HepG2 (cell line): Measurements from ENCODE around the gene BUD23. TPM values are rescaled to one million over a fixed set of nuclear protein-coding genes. Genes with fewer than 3 reads are reported as not detected.
A peak's percentile ranks its signal among the peaks of the same experiment; 100 is the strongest.

Experiments used
- DPF2 ChIP-seq: sonication (generic); formaldehyde crosslinking; IDR thresholded peaks from 2 replicates; pipeline ENCODE4 v1.4.0; 2020; ENCODE audit warnings: mild to moderate bottlenecking, low read depth, missing genetic modification reagents, borderline replicate concordance
- EEA1 ChIP-seq: sonication (generic); formaldehyde crosslinking; IDR thresholded peaks from 2 replicates; pipeline ENCODE4 v1.5.1; 2020; ENCODE audit warnings: mild to moderate bottlenecking, missing genetic modification reagents, borderline replicate concordance
- EP300 ChIP-seq, 3 experiments: sonication (generic) in 1 of 3; formaldehyde crosslinking in 1 of 3; IDR thresholded peaks; 2 replicates each; pipeline versions ENCODE4 v1.5.1 to v1.6.1; 2011 to 2020; ENCODE audit warnings: low read depth in 2 of 3, low read length in 2 of 3, borderline replicate concordance in 1 of 3, improper control_type of control experiment in 1 of 3, mild to moderate bottlenecking in 1 of 3, missing genetic modification reagents in 1 of 3, moderate library complexity in 1 of 3
- FOXJ3 ChIP-seq: sonication (generic); formaldehyde crosslinking; IDR thresholded peaks from 2 replicates; pipeline ENCODE4 v1.4.0; 2020; ENCODE audit warnings: missing genetic modification reagents, mild to moderate bottlenecking, borderline replicate concordance
- HDAC2 ChIP-seq: sonication (generic); formaldehyde crosslinking; IDR thresholded peaks from 2 replicates; pipeline ENCODE4 v1.4.0; 2020; ENCODE audit warnings: missing genetic modification reagents
- HDAC6 ChIP-seq: fragments of 200-600 bp; sonication (generic); IDR thresholded peaks from 2 replicates; pipeline ENCODE4 v1.7.0; 2017; ENCODE audit warnings: mild to moderate bottlenecking, antibody characterized with exemption, low read length, low read depth
- IKZF4 ChIP-seq: sonication (generic); formaldehyde crosslinking; IDR thresholded peaks from 2 replicates; pipeline ENCODE4 v1.5.1; 2020; ENCODE audit warnings: borderline replicate concordance, mild to moderate bottlenecking, low read depth, missing genetic modification reagents; ENCODE audit errors: not compliant biosample characterization
- NR2F1 ChIP-seq, 2 experiments: fragments of 450-650 bp in 1 of 2; formaldehyde crosslinking in 1 of 2; IDR thresholded peaks; 2 replicates each; pipeline versions ENCODE4 v1.5.0 to v1.6.1; 2016 to 2020; ENCODE audit warnings: mild to moderate bottlenecking in 1 of 2, missing compliant biosample characterization in 1 of 2, missing genetic modification reagents in 1 of 2, moderate library complexity in 1 of 2
- NR2F6 ChIP-seq, 2 experiments: IDR thresholded peaks; 2 replicates each; pipeline ENCODE4 v1.6.1; 2016; ENCODE audit warnings: antibody characterized with exemption in 1 of 2, mild to moderate bottlenecking in 1 of 2
- PHF5A ChIP-seq: IDR thresholded peaks from one replicate; pipeline ENCODE4 v1.6.1; 2018; ENCODE audit warnings: low read depth, missing genetic modification reagents; ENCODE audit not compliant: unreplicated experiment
- RXRA ChIP-seq: sonication (generic); formaldehyde crosslinking; IDR thresholded peaks from 2 replicates; pipeline ENCODE4 v1.5.1; 2020; ENCODE audit warnings: missing genetic modification reagents
- SALL1 ChIP-seq: sonication (generic); formaldehyde crosslinking; IDR thresholded peaks from 2 replicates; pipeline ENCODE4 v1.8.0; 2022; ENCODE audit warnings: mild to moderate bottlenecking, missing genetic modification reagents
- SNAI1 ChIP-seq: sonication (generic); formaldehyde crosslinking; IDR thresholded peaks from 2 replicates; pipeline ENCODE4 v1.5.0; 2020; ENCODE audit warnings: mild to moderate bottlenecking, missing genetic modification reagents, borderline replicate concordance
- ZBTB7B ChIP-seq: sonication (generic); formaldehyde crosslinking; IDR thresholded peaks from 2 replicates; pipeline ENCODE4 v1.4.0; 2020; ENCODE audit warnings: missing genetic modification reagents
- ZNF136 ChIP-seq: sonication (generic); formaldehyde crosslinking; IDR thresholded peaks from 2 replicates; pipeline ENCODE4 v1.8.1; 2022; ENCODE audit warnings: low read depth, mild to moderate bottlenecking, moderate library complexity, missing genetic modification reagents
- ZNF292 ChIP-seq: sonication (generic); formaldehyde crosslinking; IDR thresholded peaks from 2 replicates; pipeline ENCODE4 v1.8.1; 2022; ENCODE audit warnings: mild to moderate bottlenecking, low read depth, missing genetic modification reagents, borderline replicate concordance
- ZNF350 ChIP-seq: sonication (generic); formaldehyde crosslinking; IDR thresholded peaks from 2 replicates; pipeline ENCODE4 v1.4.0; 2020; ENCODE audit warnings: mild to moderate bottlenecking, low read depth, missing genetic modification reagents, borderline replicate concordance
- ZNF549 ChIP-seq: sonication (generic); formaldehyde crosslinking; IDR thresholded peaks from 2 replicates; pipeline ENCODE4 v1.5.0; 2020; ENCODE audit warnings: missing genetic modification reagents
- ZNF660 ChIP-seq: sonication (generic); formaldehyde crosslinking; IDR thresholded peaks from 2 replicates; pipeline ENCODE4 v1.5.1; 2020; ENCODE audit warnings: mild to moderate bottlenecking, low read depth, missing genetic modification reagents, borderline replicate concordance
- ZNF782 ChIP-seq: sonication (generic); formaldehyde crosslinking; IDR thresholded peaks from 2 replicates; pipeline ENCODE4 v1.4.0; 2020; ENCODE audit warnings: missing genetic modification reagents, mild to moderate bottlenecking, borderline replicate concordance
- polyA plus RNA-seq, 8 experiments: library from polyadenylated mRNA; depleted of rRNA in 3 of 8; stranded (reverse) in 7 of 8; unstranded in 1 of 8; fragments of >200 nt; fragmentation: Illumina TruSeq in 4 of 8; extraction: Trizol in 4 of 8; gene quantifications; 2 replicates each; pipeline versions ENCODE4 v1.2.1 to v1.2.3, GENCODE V29; 2011 to 2016; ENCODE audit warnings: low read depth in 4 of 8, missing spikeins in 1 of 8, mixed read lengths in 1 of 8; ENCODE audit not compliant: insufficient read depth in 1 of 8
- total RNA-seq, 5 experiments: library from RNA; depleted of rRNA; stranded (reverse); fragments of >200 nt; fragmentation: Illumina TruSeq; extraction: Trizol; gene quantifications; 2 replicates each; pipeline ENCODE4 v1.2.3, GENCODE V29; 2016; ENCODE audit warnings: low read depth in 1 of 5
- TF ChIP-seq, protein P1 (sequence below): sonication (generic); formaldehyde crosslinking; IDR thresholded peaks from 2 replicates; pipeline ENCODE4 v1.5.0; 2020; ENCODE audit warnings: missing genetic modification reagents
- TF ChIP-seq, protein P2 (sequence below): IDR thresholded peaks from 2 replicates; pipeline ENCODE4 v1.6.1; 2016; ENCODE audit warnings: control low read depth
- TF ChIP-seq, protein P3 (sequence below): sonication (generic); formaldehyde crosslinking; IDR thresholded peaks from 2 replicates; pipeline ENCODE4 v1.4.0; 2020; ENCODE audit warnings: missing genetic modification reagents, low read depth, mild to moderate bottlenecking, borderline replicate concordance

The BUD23 gene
- total and polyA plus RNA-seq, 2 of the 13 experiments (the other 11 are each of a cell fraction or from before 2014, with no cell fraction given): 47.5 to 54.5 TPM

DNA sequence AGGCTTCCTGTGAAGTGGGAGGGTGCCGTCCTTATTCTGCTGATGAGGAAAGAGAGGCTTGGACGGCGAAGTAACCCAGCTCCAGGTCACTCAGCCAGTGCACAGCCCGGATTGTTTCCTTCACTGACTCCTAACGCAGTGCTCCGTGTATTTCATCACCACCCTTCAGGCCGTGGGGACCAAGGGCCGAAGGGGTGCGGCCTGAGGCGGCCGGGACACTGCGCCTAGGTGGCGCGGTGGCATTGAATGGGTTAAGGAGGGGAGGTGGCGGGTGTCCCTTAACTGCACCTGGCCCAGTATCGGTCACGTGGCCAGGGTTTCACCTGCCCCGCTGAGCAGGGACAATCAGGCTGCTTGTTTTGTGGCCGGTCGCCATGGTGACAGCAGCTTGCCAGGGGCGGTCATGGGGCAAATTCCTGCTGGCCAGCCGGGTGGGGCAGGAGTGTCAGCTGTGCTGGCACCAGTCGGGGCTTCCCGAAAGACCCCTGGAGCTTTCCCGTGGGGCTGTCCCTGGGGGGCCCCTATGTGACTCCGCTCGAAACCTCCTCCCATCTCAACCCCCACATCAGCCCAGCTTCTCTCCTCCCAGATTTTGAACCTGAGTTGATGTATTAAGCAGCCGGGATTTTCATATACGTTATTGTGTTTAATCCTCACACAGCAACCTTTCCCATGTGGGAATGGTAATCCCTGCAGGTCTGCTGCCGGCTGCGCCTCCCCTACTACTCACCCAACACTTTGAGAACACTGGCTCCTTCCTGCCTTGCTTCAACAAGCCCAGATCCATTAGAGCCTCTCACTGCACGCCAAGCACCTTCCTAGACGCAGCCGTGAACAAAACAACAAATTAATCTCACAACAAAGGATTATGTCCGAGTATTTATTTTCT, 59.6 kb downstream of the BUD23 start (continued):
- TF ChIP-seq DPF2 (CRISPR knock-in tag) (no peak), RXRA (CRISPR knock-in tag) (peak; percentile 60; the same call in 1 of the 2 replicates), SNAI1 (no peak), ZNF292 (CRISPR knock-in tag) (peak; percentile 50; the same call in 1 of the 2 replicates), NR2F1 (CRISPR knock-in tag; IDR thresholded peaks at IDR 0.05) (peak; percentile 59 to 91; a peak in 3 of 4 replicates), EP300 (IDR thresholded peaks at IDR 0.05; ENCODE audit: low read depth in 2 of 2, low read length in 2 of 2) (peak in 1 of 2 experiments; percentile 27; a peak in 2 of 4 replicates), EP300 (CRISPR knock-in tag; IDR thresholded peaks at IDR 0.05; ENCODE audit: borderline replicate concordance) (no peak), ZNF350 (CRISPR knock-in tag) (peak; percentile 65; the same call in 1 of the 2 replicates), EEA1 (CRISPR knock-in tag) (no peak), HDAC6 (no peak), HDAC2 (CRISPR knock-in tag) (peak; percentile 18; the same call in 1 of the 2 replicates), ZNF136 (0 out of 2 replicates have a peak, but pooled peaks have one; percentile 47), PHF5A (no peak), ZNF660 (CRISPR knock-in tag) (no peak), ZBTB7B (CRISPR knock-in tag) (peak; percentile 53), ZNF549 (CRISPR knock-in tag) (no peak), SALL1 (CRISPR knock-in tag) (peak; percentile 39; the same call in 1 of the 2 replicates), FOXJ3 (peak; percentile 73; the same call in 1 of the 2 replicates), ZNF782 (no peak), NR2F6 (IDR thresholded peaks at IDR 0.05) (peak; percentile 77), NR2F6 (CRISPR knock-in tag; IDR thresholded peaks at IDR 0.05) (peak; percentile 85; the same call in 1 of the 2 replicates), IKZF4 (no peak)
- TF ChIP-seq, protein P1, sequence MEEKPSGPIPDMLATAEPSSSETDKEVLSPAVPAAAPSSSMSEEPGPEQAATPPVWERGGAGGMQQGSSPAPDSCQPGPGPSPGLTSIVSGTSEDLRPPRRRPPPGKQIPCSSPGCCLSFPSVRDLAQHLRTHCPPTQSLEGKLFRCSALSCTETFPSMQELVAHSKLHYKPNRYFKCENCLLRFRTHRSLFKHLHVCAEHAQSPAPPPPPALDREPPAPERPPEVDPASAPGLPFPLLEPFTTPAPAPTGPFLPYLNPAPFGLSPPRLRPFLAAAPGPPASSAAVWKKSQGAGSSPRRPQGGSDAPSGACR (CRISPR knock-in tag): no peak
- TF ChIP-seq, protein P2, sequence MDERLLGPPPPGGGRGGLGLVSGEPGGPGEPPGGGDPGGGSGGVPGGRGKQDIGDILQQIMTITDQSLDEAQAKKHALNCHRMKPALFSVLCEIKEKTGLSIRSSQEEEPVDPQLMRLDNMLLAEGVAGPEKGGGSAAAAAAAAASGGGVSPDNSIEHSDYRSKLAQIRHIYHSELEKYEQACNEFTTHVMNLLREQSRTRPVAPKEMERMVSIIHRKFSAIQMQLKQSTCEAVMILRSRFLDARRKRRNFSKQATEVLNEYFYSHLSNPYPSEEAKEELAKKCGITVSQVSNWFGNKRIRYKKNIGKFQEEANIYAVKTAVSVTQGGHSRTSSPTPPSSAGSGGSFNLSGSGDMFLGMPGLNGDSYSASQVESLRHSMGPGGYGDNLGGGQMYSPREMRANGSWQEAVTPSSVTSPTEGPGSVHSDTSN (CRISPR knock-in tag): no peak
- TF ChIP-seq, protein P3, sequence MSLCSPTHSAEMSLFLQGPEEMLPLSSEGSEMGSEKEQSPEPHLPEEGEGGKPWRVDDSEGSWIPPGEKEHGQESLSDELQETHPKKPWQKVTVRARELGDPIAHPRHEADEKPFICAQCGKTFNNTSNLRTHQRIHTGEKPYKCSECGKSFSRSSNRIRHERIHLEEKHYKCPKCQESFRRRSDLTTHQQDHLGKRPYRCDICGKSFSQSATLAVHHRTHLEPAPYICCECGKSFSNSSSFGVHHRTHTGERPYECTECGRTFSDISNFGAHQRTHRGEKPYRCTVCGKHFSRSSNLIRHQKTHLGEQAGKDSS (CRISPR knock-in tag): peak; percentile 100
